GM21619 (cell line): Measurements from ENCODE around the gene ANKRD39.
"Not testable (repeated sequence)": the region's sequence is repeated elsewhere in the genome, so short reads cannot be mapped to it uniquely, and the experiment has no call there.

ENCODE experiments used
- ATAC-seq: cut with Tn5 transposase; IDR thresholded peaks from one replicate; pipeline ENCODE4 v1.9.1; 2021; ENCODE audit not compliant: unreplicated experiment

ANKRD39 gene

GRCh38 chr2:96873651-96874096, 15.9 kb upstream of the ANKRD39 start:
- ATAC-seq = no peak

GRCh38 chr2:96872591-96873349, 15.0 kb upstream of the ANKRD39 start:
- no peak for ATAC-seq

GRCh38 chr2:96870626-96871255, 12.9 kb upstream of the ANKRD39 start:
- ATAC-seq = no peak

GRCh38 chr2:96869822-96870625, 12.2 kb upstream of the ANKRD39 start, which contains the start of gene SEMA4C:
Gene SEMA4C, minus strand, starts transcription at chr2:96870080. Its CDS starts 2,194 bp downstream, at chr2:96867886.
- ATAC-seq = no peak

GRCh38 chr2:96869281-96869821, 11.5 kb upstream of the ANKRD39 start:
- peak; percentile 13 for ATAC-seq

- ATAC-seq = peak; percentile 52
Observed at GRCh38 chr2:96868555-96869280, 10.9 kb upstream of the ANKRD39 start.

GRCh38 chr2:96867756-96868554, 10.1 kb upstream of the ANKRD39 start:
- peak; percentile 21 for ATAC-seq

GRCh38 chr2:96866986-96867755, 9.4 kb upstream of the ANKRD39 start:
- ATAC-seq = no peak

- no peak for ATAC-seq
Observed at GRCh38 chr2:96866586-96866985, 8.8 kb upstream of the ANKRD39 start.

GRCh38 chr2:96866149-96866548, 8.3 kb upstream of the ANKRD39 start:
- ATAC-seq = no peak

GRCh38 chr2:96865654-96866053, 7.8 kb upstream of the ANKRD39 start:
- no peak for ATAC-seq

GRCh38 chr2:96864343-96865091, 6.7 kb upstream of the ANKRD39 start:
- no peak for ATAC-seq

GRCh38 chr2:96863575-96864342, 5.9 kb upstream of the ANKRD39 start:
- ATAC-seq = no peak

GRCh38 chr2:96863056-96863455, 5.2 kb upstream of the ANKRD39 start:
- not testable (repeated sequence) for ATAC-seq

- no peak for ATAC-seq
Observed at GRCh38 chr2:96861074-96861473, 3.3 kb upstream of the ANKRD39 start.

- ATAC-seq = no peak
Observed at GRCh38 chr2:96860065-96861029, 2.5 kb upstream of the ANKRD39 start.
